K562 treated with DMSO at 1 percent for 48 hours (cell line): ENCODE results near the gene SPDYE1. TPM values are rescaled to one million over a fixed set of nuclear protein-coding genes. Genes with fewer than 3 reads are reported as not detected.

Experiments used
- total RNA-seq: library from RNA; unstranded; fragments of 300-600 nt; gene quantifications from 2 replicates; pipeline ENCODE4 v1.2.3, GENCODE V29; 2022; ENCODE audit warnings: low replicate concordance; ENCODE audit errors: extremely low read depth

The SPDYE1 gene, protein sequence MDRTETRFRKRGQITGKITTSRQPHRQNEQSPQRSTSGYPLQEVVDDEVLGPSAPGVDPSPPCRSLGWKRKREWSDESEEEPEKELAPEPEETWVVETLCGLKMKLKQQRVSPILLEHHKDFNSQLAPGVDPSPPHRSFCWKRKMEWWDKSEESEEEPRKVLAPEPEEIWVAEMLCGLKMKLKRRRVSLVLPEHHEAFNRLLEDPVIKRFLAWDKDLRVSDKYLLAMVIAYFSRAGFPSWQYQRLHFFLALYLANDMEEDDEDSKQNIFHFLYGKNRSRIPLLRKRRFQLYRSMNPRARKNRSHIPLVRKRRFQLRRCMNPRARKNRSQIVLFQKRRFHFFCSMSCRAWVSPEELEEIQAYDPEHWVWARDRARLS
- total RNA-seq = not detected in 2 replicates

DNA sequence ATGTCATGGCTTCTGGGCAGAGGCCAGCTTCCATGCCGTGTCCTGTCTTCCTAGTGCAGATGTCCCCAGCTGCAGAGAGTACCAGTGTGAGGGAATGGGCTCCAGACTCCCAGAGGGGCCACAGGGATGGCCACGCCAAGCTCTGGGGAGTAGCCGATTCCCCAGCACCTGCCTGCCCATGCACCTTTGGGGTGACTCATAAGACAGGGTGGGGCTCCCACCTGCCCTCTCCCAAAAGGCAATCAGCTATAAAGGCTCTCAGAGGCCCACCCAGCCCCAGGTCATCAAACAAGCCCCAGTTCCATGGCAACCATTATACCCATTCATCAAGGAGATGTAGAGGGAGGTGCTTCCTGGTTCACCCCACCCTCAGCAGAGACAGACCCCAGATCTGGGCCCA, at the start of gene SPDYE1:
SPDYE1 (plus strand) TSS at position 366 of the 400 bp plus-strand sequence. CDS start 2,053 bp downstream, outside the sequence.

GRCh38 chr7:44044315-44045225, 46.9 kb downstream of the SPDYE1 start, which contains the start of gene DBNL:
Gene DBNL (plus strand): TSS chr7:44044702. CDS start chr7:44044738, 36 bp downstream.

Other genes starting within 250 kb of the SPDYE1 start
- not detected in 2 replicates for gene BLVRA, start 239.2 kb upstream of the SPDYE1 start, total RNA-seq
- gene MRPS24, start 128.4 kb upstream of the SPDYE1 start, total RNA-seq = not detected in 2 replicates
- gene URGCP, start 91.3 kb upstream of the SPDYE1 start, total RNA-seq = not detected in 2 replicates
- not detected in 2 replicates for gene UBE2D4, start 71.5 kb upstream of the SPDYE1 start, total RNA-seq
- gene DBNL, start 46.8 kb downstream of the SPDYE1 start, total RNA-seq = not detected in 2 replicates
- not detected in 2 replicates for gene PGAM2, start 67.7 kb downstream of the SPDYE1 start, total RNA-seq
- not detected in 2 replicates for gene POLM, start 84.6 kb downstream of the SPDYE1 start, total RNA-seq
- not detected in 2 replicates for gene AEBP1, start 106.4 kb downstream of the SPDYE1 start, total RNA-seq
- not detected in 2 replicates for gene POLD2, start 125.7 kb downstream of the SPDYE1 start, total RNA-seq
- gene MYL7, start 143.4 kb downstream of the SPDYE1 start, total RNA-seq = not detected in 2 replicates
- not detected in 2 replicates for gene GCK, start 191.5 kb downstream of the SPDYE1 start, total RNA-seq
- not detected in 2 replicates for gene YKT6, start 203.1 kb downstream of the SPDYE1 start, total RNA-seq